WTC11 (cell line): Measurements from ENCODE around the gene HHIPL1.

Experiments
- CREB1 ChIP-seq: sonication (generic); formaldehyde crosslinking; IDR thresholded peaks from 2 replicates; pipeline ENCODE4 v1.8.0; 2023; ENCODE audit warnings: mild to moderate bottlenecking, missing genetic modification reagents
- CREM ChIP-seq: sonication (generic); formaldehyde crosslinking; IDR thresholded peaks from 2 replicates; pipeline ENCODE4 v1.8.1; 2022; ENCODE audit warnings: mild to moderate bottlenecking, missing genetic modification reagents, moderate library complexity
- ELF4 ChIP-seq: sonication (generic); formaldehyde crosslinking; IDR thresholded peaks from 2 replicates; pipeline ENCODE4 v1.8.1; 2022; ENCODE audit warnings: low read depth, mild to moderate bottlenecking, moderate library complexity, missing genetic modification reagents
- FOXP1 ChIP-seq: sonication (generic); formaldehyde crosslinking; IDR thresholded peaks from 2 replicates; pipeline ENCODE4 v1.8.0; 2022; ENCODE audit warnings: missing genetic modification reagents, mild to moderate bottlenecking, moderate library complexity, borderline replicate concordance
- NR1H2 ChIP-seq: sonication (generic); formaldehyde crosslinking; IDR thresholded peaks from 2 replicates; pipeline ENCODE4 v1.9.0; 2021; ENCODE audit warnings: mild to moderate bottlenecking, moderate library complexity, missing genetic modification reagents
- NR2C2 ChIP-seq: sonication (generic); formaldehyde crosslinking; IDR thresholded peaks from 2 replicates; pipeline ENCODE4 v1.8.0; 2022; ENCODE audit warnings: mild to moderate bottlenecking, missing genetic modification reagents
- SOX15 ChIP-seq: fragments of 250-450 bp; sonication (Bioruptor Pico); IDR thresholded peaks from 2 replicates; pipeline ENCODE4 v1.9.0; 2021; ENCODE audit warnings: mild to moderate bottlenecking
- TF ChIP-seq, protein P1 (sequence below): fragments of 200-600 bp; IDR thresholded peaks from 2 replicates; pipeline ENCODE4 v1.8.0; 2022; ENCODE audit warnings: antibody characterized with exemption
- TF ChIP-seq, protein P2 (sequence below): sonication (generic); formaldehyde crosslinking; IDR thresholded peaks from 2 replicates; pipeline ENCODE4 v1.8.1; 2023; ENCODE audit warnings: mild to moderate bottlenecking, missing genetic modification reagents, moderate library complexity
- TF ChIP-seq, protein P3 (sequence below): sonication (generic); formaldehyde crosslinking; conservative IDR thresholded peaks from 2 replicates; pipeline ENCODE4 v1.8.1; 2022; ENCODE audit warnings: mild to moderate bottlenecking, missing genetic modification reagents
- TF ChIP-seq, protein P4 (sequence below): sonication (generic); formaldehyde crosslinking; IDR thresholded peaks from 2 replicates; pipeline ENCODE4 v1.8.1; 2022; ENCODE audit warnings: low read depth, mild to moderate bottlenecking, moderate library complexity, missing genetic modification reagents, borderline replicate concordance
- TF ChIP-seq, protein P5 (sequence below): sonication (generic); formaldehyde crosslinking; IDR thresholded peaks from 2 replicates; pipeline ENCODE4 v1.8.0; 2022; ENCODE audit warnings: mild to moderate bottlenecking, missing genetic modification reagents
- TF ChIP-seq, protein P6 (sequence below): sonication (generic); formaldehyde crosslinking; IDR thresholded peaks from 2 replicates; pipeline ENCODE4 v1.8.1; 2023; ENCODE audit warnings: mild to moderate bottlenecking, missing genetic modification reagents, moderate library complexity
- TF ChIP-seq, protein P7 (sequence below): sonication (generic); formaldehyde crosslinking; IDR thresholded peaks from 2 replicates; pipeline ENCODE4 v1.8.1; 2022; ENCODE audit warnings: missing genetic modification reagents, borderline replicate concordance

DNA sequence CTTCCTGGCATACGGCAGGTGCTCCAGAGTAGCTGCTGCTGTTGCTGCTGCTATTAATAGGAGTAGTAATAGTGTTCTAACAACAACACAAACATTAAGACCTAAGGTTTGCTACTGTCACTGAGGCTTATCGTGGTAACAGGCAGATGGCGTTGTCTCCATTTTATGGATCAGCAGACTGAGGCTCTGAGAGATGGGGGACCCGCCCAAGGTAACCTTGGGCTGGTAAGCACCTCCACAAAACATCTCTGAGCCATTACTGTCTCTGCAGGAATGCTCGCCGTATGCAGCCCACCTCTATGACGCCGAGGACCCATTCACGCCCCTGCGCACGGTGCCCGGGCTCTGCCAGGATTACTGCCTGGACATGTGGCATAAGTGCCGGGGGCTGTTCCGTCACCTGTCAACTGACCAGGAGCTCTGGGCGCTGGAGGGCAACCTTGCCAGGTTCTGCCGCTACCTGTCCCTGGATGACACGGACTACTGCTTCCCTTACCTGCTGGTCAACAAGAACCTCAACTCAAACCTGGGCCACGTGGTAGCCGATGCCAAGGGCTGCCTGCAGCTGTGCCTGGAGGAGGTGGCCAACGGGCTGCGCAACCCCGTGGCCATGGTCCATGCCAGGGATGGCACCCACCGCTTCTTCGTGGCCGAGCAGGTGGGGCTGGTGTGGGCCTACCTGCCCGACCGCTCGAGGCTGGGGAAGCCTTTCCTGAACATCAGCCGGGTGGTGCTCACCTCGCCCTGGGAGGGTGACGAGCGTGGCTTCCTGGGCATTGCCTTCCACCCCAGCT, 7.2 kb downstream of the HHIPL1 start:
- TF ChIP-seq CREM (CRISPR knock-in tag) (no peak), NR2C2 (CRISPR knock-in tag) (no peak), SOX15 (no peak), ELF4 (CRISPR knock-in tag) (no peak), CREB1 (CRISPR knock-in tag) (no peak), FOXP1 (CRISPR knock-in tag) (no peak), NR1H2 (no peak)
- TF ChIP-seq, protein P1, sequence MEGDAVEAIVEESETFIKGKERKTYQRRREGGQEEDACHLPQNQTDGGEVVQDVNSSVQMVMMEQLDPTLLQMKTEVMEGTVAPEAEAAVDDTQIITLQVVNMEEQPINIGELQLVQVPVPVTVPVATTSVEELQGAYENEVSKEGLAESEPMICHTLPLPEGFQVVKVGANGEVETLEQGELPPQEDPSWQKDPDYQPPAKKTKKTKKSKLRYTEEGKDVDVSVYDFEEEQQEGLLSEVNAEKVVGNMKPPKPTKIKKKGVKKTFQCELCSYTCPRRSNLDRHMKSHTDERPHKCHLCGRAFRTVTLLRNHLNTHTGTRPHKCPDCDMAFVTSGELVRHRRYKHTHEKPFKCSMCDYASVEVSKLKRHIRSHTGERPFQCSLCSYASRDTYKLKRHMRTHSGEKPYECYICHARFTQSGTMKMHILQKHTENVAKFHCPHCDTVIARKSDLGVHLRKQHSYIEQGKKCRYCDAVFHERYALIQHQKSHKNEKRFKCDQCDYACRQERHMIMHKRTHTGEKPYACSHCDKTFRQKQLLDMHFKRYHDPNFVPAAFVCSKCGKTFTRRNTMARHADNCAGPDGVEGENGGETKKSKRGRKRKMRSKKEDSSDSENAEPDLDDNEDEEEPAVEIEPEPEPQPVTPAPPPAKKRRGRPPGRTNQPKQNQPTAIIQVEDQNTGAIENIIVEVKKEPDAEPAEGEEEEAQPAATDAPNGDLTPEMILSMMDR: no peak
- TF ChIP-seq, protein P2, sequence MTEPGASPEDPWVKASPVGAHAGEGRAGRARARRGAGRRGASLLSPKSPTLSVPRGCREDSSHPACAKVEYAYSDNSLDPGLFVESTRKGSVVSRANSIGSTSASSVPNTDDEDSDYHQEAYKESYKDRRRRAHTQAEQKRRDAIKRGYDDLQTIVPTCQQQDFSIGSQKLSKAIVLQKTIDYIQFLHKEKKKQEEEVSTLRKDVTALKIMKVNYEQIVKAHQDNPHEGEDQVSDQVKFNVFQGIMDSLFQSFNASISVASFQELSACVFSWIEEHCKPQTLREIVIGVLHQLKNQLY (CRISPR knock-in tag): no peak
- TF ChIP-seq, protein P3, sequence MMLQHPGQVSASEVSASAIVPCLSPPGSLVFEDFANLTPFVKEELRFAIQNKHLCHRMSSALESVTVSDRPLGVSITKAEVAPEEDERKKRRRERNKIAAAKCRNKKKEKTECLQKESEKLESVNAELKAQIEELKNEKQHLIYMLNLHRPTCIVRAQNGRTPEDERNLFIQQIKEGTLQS (CRISPR knock-in tag): no peak
- TF ChIP-seq, protein P4, sequence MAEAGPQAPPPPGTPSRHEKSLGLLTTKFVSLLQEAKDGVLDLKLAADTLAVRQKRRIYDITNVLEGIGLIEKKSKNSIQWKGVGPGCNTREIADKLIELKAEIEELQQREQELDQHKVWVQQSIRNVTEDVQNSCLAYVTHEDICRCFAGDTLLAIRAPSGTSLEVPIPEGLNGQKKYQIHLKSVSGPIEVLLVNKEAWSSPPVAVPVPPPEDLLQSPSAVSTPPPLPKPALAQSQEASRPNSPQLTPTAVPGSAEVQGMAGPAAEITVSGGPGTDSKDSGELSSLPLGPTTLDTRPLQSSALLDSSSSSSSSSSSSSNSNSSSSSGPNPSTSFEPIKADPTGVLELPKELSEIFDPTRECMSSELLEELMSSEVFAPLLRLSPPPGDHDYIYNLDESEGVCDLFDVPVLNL (CRISPR knock-in tag): no peak
- TF ChIP-seq, protein P5, sequence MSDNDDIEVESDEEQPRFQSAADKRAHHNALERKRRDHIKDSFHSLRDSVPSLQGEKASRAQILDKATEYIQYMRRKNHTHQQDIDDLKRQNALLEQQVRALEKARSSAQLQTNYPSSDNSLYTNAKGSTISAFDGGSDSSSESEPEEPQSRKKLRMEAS: no peak
- TF ChIP-seq, protein P6, sequence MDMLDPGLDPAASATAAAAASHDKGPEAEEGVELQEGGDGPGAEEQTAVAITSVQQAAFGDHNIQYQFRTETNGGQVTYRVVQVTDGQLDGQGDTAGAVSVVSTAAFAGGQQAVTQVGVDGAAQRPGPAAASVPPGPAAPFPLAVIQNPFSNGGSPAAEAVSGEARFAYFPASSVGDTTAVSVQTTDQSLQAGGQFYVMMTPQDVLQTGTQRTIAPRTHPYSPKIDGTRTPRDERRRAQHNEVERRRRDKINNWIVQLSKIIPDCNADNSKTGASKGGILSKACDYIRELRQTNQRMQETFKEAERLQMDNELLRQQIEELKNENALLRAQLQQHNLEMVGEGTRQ (CRISPR knock-in tag): no peak
- TF ChIP-seq, protein P7, sequence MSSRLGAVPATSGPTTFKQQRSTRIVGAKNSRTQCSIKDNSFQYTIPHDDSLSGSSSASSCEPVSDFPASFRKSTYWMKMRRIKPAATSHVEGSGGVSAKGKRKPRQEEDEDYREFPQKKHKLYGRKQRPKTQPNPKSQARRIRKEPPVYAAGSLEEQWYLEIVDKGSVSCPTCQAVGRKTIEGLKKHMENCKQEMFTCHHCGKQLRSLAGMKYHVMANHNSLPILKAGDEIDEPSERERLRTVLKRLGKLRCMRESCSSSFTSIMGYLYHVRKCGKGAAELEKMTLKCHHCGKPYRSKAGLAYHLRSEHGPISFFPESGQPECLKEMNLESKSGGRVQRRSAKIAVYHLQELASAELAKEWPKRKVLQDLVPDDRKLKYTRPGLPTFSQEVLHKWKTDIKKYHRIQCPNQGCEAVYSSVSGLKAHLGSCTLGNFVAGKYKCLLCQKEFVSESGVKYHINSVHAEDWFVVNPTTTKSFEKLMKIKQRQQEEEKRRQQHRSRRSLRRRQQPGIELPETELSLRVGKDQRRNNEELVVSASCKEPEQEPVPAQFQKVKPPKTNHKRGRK (CRISPR knock-in tag): no peak
